GM23338 (cell line): Measurements from ENCODE around the gene LRRC19. TPM values are rescaled to one million over a fixed set of nuclear protein-coding genes. Genes with fewer than 3 reads are reported as not detected.

Experiments used
- CREB1 ChIP-seq: fragments of 250-450 bp; sonication (Bioruptor Pico); IDR thresholded peaks from 2 replicates; pipeline ENCODE4 v1.5.0; 2020; ENCODE audit warnings: low read depth, mild to moderate bottlenecking, moderate library complexity
- NANOG ChIP-seq: IDR thresholded peaks from 2 replicates; pipeline ENCODE4 v1.6.1; 2016; ENCODE audit warnings: antibody characterized with exemption, borderline replicate concordance
- POLR2AphosphoS5 ChIP-seq: IDR thresholded peaks from 2 replicates; pipeline ENCODE4 v1.6.1; 2016; ENCODE audit warnings: antibody characterized with exemption, low read depth
- ZNF114 ChIP-seq: fragments of 250-450 bp; sonication (Bioruptor Pico); IDR thresholded peaks from 2 replicates; pipeline ENCODE4 v1.5.0; 2020; ENCODE audit warnings: mild to moderate bottlenecking, moderate library complexity
- ZNF462 ChIP-seq: fragments of 250-450 bp; sonication (Bioruptor Pico); IDR thresholded peaks from 2 replicates; pipeline ENCODE4 v1.5.0; 2020; ENCODE audit warnings: mild to moderate bottlenecking, moderate library complexity
- polyA plus RNA-seq: library from polyadenylated mRNA; unstranded; fragments of >200 nt; fragmentation: Nextera tagmentation; extraction: Ambion mirVana; gene quantifications from 2 replicates; pipeline ENCODE4 v1.2.1, GENCODE V29; 2016
- total RNA-seq: library from RNA; depleted of rRNA; stranded (reverse); fragments of >200 nt; shearing (Covaris generic); gene quantifications from 2 replicates; pipeline ENCODE4 v1.2.3, GENCODE V29; 2014
- TF ChIP-seq, protein P1 (sequence below): IDR thresholded peaks from one replicate; pipeline ENCODE4 v1.6.1; 2018; ENCODE audit warnings: antibody characterized with exemption; ENCODE audit not compliant: unreplicated experiment

Gene LRRC19
- total and polyA plus RNA-seq, 2 experiments from 2014 or later: 0.71 TPM; not detected in 1

DNA sequence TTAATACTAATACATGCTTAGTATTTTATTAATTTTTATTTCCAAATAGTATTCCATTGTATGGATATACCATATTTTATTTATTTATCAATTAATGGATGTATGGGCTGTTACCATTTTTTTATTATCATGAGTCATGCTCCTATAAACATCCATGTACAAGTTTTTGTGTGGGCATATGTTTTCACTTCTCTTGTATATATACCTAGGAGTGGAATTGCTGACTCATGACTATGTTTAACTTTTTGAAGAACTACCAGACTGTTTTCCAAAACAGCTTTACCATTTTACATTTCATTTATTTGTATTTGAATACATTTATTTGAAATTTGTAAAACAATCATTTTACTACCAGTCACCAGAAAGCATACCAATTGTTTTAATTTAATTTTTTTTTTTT, 14.1 kb upstream of the LRRC19 start (continued):
- TF ChIP-seq ZNF462 (CRISPR knock-in tag) (no peak), ZNF114 (no peak), POLR2AphosphoS5 (no peak), NANOG (no peak), CREB1 (CRISPR knock-in tag) (no peak)
- TF ChIP-seq, protein P1, sequence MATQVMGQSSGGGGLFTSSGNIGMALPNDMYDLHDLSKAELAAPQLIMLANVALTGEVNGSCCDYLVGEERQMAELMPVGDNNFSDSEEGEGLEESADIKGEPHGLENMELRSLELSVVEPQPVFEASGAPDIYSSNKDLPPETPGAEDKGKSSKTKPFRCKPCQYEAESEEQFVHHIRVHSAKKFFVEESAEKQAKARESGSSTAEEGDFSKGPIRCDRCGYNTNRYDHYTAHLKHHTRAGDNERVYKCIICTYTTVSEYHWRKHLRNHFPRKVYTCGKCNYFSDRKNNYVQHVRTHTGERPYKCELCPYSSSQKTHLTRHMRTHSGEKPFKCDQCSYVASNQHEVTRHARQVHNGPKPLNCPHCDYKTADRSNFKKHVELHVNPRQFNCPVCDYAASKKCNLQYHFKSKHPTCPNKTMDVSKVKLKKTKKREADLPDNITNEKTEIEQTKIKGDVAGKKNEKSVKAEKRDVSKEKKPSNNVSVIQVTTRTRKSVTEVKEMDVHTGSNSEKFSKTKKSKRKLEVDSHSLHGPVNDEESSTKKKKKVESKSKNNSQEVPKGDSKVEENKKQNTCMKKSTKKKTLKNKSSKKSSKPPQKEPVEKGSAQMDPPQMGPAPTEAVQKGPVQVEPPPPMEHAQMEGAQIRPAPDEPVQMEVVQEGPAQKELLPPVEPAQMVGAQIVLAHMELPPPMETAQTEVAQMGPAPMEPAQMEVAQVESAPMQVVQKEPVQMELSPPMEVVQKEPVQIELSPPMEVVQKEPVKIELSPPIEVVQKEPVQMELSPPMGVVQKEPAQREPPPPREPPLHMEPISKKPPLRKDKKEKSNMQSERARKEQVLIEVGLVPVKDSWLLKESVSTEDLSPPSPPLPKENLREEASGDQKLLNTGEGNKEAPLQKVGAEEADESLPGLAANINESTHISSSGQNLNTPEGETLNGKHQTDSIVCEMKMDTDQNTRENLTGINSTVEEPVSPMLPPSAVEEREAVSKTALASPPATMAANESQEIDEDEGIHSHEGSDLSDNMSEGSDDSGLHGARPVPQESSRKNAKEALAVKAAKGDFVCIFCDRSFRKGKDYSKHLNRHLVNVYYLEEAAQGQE: no peak
